Thyroid gland (tissue), 4 donors: ENCODE results near the gene TMEM201. TPM values are rescaled to one million over a fixed set of nuclear protein-coding genes. Genes with fewer than 3 reads are reported as not detected.
A peak's percentile ranks its signal among the peaks of the same experiment; 100 is the strongest.

ENCODE experiments used
- DNase-seq, 2 donors: peaks; one replicate each; pipeline ENCODE4 v3.0.0-alpha.2; 2019
- H3K27ac ChIP-seq, 3 donors: fragments of 200-600 bp; sonication (generic); 1 replicate in 2 of 3; 2 replicates in 1 of 3; pipeline ENCODE4 v1.5.1; 2016 to 2019; ENCODE audit warnings: mild to moderate bottlenecking in 1 of 3, moderate library complexity in 1 of 3
- H3K27me3 ChIP-seq: fragments of 200-600 bp; sonication (generic); one replicate; pipeline ENCODE4 v1.5.1; 2019
- H3K36me3 ChIP-seq, 2 donors: fragments of 200-600 bp; sonication (generic); one replicate each; pipeline ENCODE4 v1.5.1; 2016 to 2019
- H3K4me1 ChIP-seq, 2 donors: fragments of 200-600 bp; sonication (generic); one replicate each; pipeline ENCODE4 v1.5.1; 2017 to 2019
- H3K4me3 ChIP-seq, 3 donors: fragments of 200-600 bp; sonication (generic); replicated peaks in 1 of 3; 1 replicate in 2 of 3; 2 replicates in 1 of 3; pipeline ENCODE4 v1.5.1; 2016; ENCODE audit warnings: mild to moderate bottlenecking in 1 of 3
- H3K9me3 ChIP-seq: fragments of 200-600 bp; sonication (generic); one replicate; pipeline ENCODE4 v1.5.1; 2017
- POLR2A ChIP-seq, 2 donors: fragments of 450-650 bp; IDR thresholded peaks; one replicate each; pipeline ENCODE4 v1.6.1; 2017; ENCODE audit warnings: antibody characterized with exemption in 2 of 2, mild to moderate bottlenecking in 2 of 2, moderate library complexity in 1 of 2
- WGBS, 2 donors: methylation state at CpG; one replicate each; pipeline ENCODE4 v1.1.5; 2017; 5-methylcytosine and 5-hydroxymethylcytosine counted together
- intact Hi-C: fragments of 100-400 bp; cut with DNase I; formaldehyde crosslinking; loops from one replicate; pipeline ENCODE4 v1.15.1; 2023
- total RNA-seq, 4 donors: library from RNA; depleted of rRNA; stranded (reverse); fragments of >200 nt; gene quantifications; one replicate each; pipeline ENCODE4 v1.2.3, GENCODE V29; 2016
- TF ChIP-seq, protein P1 (sequence below), 6 experiments: fragments of 200-600 bp in 3 of 6; fragments of 450-650 bp in 3 of 6; sonication (generic) in 3 of 6; IDR thresholded peaks; one replicate each; pipeline ENCODE4 v1.5.1; 2016 to 2019; ENCODE audit warnings: antibody characterized with exemption in 6 of 6, mild to moderate bottlenecking in 2 of 6, inconsistent platforms in 1 of 6, moderate library complexity in 1 of 6

Gene TMEM201
- total RNA-seq, 4 donors from 2014 or later: 3.0 to 11.3 (median 8.5) TPM

- no peak overlapping the region for H3K27ac ChIP-seq
These were observed 8.9 kb downstream of the TMEM201 start for GRCh38 chr1:9597361-9598315.

DNA sequence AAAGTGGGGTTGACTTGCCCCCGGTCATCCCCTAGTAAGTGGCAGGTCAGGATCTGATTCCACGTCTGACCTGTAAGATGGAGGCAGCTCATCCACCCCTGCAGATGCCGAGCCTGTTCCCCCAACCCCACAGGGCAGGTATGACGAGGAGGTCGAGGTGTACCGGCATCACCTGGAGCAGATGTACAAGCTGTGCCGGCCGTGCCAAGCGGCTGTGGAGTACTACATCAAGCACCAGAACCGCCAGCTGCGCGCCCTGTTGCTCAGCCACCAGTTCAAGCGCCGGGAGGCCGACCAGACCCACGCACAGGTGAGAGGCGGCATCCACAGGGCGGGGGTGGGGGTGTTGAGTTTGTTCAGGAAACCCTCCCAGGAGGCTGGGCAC lies 9.6 kb downstream of the TMEM201 start:
- intact Hi-C loops: no loop called here
- Histone ChIP-seq H3K9me3 (no peaks in the 10 kb centered on the region), H3K4me1 (peaks cover under 1 to 12% of the 10 kb centered on the region in 2 donors), H3K4me3 (no peak overlapping the region), H3K36me3 (peaks cover 18 to 34% of the 10 kb centered on the region in 2 donors), H3K27me3 (no peaks in the 10 kb centered on the region), H3K27ac (no peak overlapping the region)
- TF ChIP-seq POLR2A (IDR thresholded peaks at IDR 0.05): no peak
- TF ChIP-seq, protein P1, sequence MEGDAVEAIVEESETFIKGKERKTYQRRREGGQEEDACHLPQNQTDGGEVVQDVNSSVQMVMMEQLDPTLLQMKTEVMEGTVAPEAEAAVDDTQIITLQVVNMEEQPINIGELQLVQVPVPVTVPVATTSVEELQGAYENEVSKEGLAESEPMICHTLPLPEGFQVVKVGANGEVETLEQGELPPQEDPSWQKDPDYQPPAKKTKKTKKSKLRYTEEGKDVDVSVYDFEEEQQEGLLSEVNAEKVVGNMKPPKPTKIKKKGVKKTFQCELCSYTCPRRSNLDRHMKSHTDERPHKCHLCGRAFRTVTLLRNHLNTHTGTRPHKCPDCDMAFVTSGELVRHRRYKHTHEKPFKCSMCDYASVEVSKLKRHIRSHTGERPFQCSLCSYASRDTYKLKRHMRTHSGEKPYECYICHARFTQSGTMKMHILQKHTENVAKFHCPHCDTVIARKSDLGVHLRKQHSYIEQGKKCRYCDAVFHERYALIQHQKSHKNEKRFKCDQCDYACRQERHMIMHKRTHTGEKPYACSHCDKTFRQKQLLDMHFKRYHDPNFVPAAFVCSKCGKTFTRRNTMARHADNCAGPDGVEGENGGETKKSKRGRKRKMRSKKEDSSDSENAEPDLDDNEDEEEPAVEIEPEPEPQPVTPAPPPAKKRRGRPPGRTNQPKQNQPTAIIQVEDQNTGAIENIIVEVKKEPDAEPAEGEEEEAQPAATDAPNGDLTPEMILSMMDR (IDR thresholded peaks at IDR 0.05): no peak
- WGBS, 2 donors: 92 to 93% methylated on average over 18 of the region's 18 CpGs
- DNase-seq: no peak

More at GRCh38 chr1:9597361-9598315, 8.9 kb downstream of the TMEM201 start:
- intact Hi-C loops: no loop called here
- peak in 1 of 2 donors; percentile 14 for DNase-seq
- Histone ChIP-seq H3K27me3 (no peaks in the 10 kb centered on the region), H3K9me3 (no peaks in the 10 kb centered on the region), H3K4me1 (peaks cover 6 to 17% of the 10 kb centered on the region in 2 donors), H3K4me3 (no peak overlapping the region), H3K36me3 (peaks cover 16 to 32% of the 10 kb centered on the region in 2 donors)
- TF ChIP-seq, protein P1 (IDR thresholded peaks at IDR 0.05): no peak
- no peak for TF ChIP-seq POLR2A (IDR thresholded peaks at IDR 0.05)
- 54 to 75% methylated on average over 7 to 14 of the region's 14 CpGs for WGBS, 2 donors

GRCh38 chr1:9599741-9600140 lies 11.0 kb downstream of the TMEM201 start:
- Histone ChIP-seq H3K4me1 (peaks cover 0 to 6% of the 10 kb centered on the region in 2 donors), H3K27ac (no peak overlapping the region), H3K4me3 (no peak overlapping the region), H3K9me3 (no peaks in the 10 kb centered on the region), H3K27me3 (no peaks in the 10 kb centered on the region), H3K36me3 (peaks cover 21 to 37% of the 10 kb centered on the region in 2 donors)
- intact Hi-C loops: no loop called here
- DNase-seq: no peak
- WGBS, 2 donors: 98% methylated on average over 10 of the region's 10 CpGs
- TF ChIP-seq POLR2A (IDR thresholded peaks at IDR 0.05): no peak
- TF ChIP-seq, protein P1 (IDR thresholded peaks at IDR 0.05): no peak

- peaks cover 0 to 4% of the 10 kb centered on the region in 2 donors for H3K4me1 ChIP-seq
- TF ChIP-seq, protein P1 (IDR thresholded peaks at IDR 0.05): no peak
- 92 to 93% methylated on average over 36 to 38 of the region's 39 CpGs for WGBS, 2 donors
- no peak overlapping the region for H3K4me3 ChIP-seq
- no peak overlapping the region for H3K27ac ChIP-seq
- H3K27me3 ChIP-seq: no peaks in the 10 kb centered on the region
- intact Hi-C loops: no loop called here
- no peak for DNase-seq
- H3K9me3 ChIP-seq: no peaks in the 10 kb centered on the region
- H3K36me3 ChIP-seq: peaks cover 21 to 37% of the 10 kb centered on the region in 2 donors
These were observed 12.4 kb downstream of the TMEM201 start for GRCh38 chr1:9600861-9601834.
